ENCODE results near the gene FAM118A.

DNA sequence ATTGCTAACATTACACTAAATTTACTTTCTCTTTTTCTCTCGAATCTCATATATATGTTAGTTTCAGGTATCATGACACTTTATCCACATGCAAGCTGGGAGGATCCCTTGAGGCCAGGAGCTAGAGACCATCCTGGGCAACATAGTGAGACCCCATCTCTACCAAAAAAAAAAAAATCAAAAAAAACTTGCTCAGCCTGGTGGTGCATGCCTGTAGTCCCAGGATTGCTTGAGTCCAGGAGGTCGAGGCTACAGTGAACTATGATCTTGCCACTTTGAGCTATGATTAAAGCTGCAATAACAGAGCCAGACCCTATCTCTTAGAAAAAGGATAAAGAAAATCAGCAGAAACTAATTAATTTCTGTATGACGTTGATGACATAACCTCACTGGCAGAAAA, 28.7 kb upstream of the FAM118A start:
- TF ChIP-seq, protein P1, sequence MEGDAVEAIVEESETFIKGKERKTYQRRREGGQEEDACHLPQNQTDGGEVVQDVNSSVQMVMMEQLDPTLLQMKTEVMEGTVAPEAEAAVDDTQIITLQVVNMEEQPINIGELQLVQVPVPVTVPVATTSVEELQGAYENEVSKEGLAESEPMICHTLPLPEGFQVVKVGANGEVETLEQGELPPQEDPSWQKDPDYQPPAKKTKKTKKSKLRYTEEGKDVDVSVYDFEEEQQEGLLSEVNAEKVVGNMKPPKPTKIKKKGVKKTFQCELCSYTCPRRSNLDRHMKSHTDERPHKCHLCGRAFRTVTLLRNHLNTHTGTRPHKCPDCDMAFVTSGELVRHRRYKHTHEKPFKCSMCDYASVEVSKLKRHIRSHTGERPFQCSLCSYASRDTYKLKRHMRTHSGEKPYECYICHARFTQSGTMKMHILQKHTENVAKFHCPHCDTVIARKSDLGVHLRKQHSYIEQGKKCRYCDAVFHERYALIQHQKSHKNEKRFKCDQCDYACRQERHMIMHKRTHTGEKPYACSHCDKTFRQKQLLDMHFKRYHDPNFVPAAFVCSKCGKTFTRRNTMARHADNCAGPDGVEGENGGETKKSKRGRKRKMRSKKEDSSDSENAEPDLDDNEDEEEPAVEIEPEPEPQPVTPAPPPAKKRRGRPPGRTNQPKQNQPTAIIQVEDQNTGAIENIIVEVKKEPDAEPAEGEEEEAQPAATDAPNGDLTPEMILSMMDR (IDR thresholded peaks at IDR 0.05; ENCODE audit: low read depth, low read length) = no peak
- TF ChIP-seq EZH2phosphoT487 (IDR thresholded peaks at IDR 0.05; ENCODE audit: low read depth) = no peak
